ENCODE data around the gene TMEM120B.
"Not testable (repeated sequence)": the region's sequence is repeated elsewhere in the genome, so short reads cannot be mapped to it uniquely, and the experiment has no call there.

The TMEM120B gene

DNA sequence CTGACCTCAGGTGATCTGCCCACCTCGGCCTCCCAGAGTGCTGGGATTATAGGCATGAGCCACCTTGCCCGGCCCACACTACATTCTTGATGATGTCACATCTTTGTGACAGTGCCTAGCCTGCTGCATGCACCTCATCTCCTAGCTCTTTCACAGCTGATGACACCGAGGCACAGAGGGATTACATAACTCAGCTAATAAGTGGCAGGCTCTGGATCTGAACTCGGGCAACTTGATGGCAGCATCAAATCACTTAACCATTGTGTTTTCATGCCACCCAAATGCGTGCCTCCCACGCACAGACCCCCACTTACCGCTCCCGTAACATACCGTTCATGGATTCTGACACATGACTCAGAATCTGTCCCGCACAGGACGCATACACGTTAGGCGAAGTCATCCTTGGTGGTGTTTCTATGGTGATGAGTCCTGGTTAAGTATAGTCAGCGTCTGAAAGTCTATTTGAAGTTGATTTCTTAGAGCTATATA lies 7.4 kb downstream of the TMEM120B start:
- no peak overlapping the region for H3K27ac Mint-ChIP-seq
- H3K4me3 Mint-ChIP-seq = no peak overlapping the region
- no peaks in the 10 kb centered on the region for H3K27me3 Mint-ChIP-seq
- no peaks in the 10 kb centered on the region for H3K9me3 Mint-ChIP-seq
- H3K4me1 Mint-ChIP-seq = no peaks in the 10 kb centered on the region
- H3K36me3 Mint-ChIP-seq = peaks cover 2% of the 10 kb centered on the region

DNA sequence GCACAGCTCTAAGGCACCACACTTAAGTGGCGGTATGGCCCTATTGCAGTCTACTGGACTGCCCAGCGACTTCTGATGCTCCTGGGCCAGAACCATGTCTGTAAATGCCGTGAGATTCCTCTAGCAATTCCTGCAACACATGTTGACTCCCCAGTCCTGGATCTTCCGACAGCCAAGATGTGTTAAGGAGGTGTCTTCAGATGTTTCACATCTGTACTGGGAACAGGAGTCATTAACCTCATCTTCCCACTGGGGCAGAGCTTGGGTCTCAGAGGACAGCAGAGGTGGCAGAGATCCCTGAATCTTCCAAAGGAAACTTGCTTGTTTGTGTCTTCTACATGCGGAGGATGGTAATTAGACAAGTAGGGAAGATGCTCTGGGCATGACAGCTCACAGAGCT lies 8.2 kb downstream of the TMEM120B start:
- Mint-ChIP-seq H3K9me3 (no peaks in the 10 kb centered on the region), H3K27me3 (no peaks in the 10 kb centered on the region), H3K36me3 (no peaks in the 10 kb centered on the region), H3K4me3 (no peak overlapping the region), H3K4me1 (no peaks in the 10 kb centered on the region), H3K27ac (no peak overlapping the region)

DNA sequence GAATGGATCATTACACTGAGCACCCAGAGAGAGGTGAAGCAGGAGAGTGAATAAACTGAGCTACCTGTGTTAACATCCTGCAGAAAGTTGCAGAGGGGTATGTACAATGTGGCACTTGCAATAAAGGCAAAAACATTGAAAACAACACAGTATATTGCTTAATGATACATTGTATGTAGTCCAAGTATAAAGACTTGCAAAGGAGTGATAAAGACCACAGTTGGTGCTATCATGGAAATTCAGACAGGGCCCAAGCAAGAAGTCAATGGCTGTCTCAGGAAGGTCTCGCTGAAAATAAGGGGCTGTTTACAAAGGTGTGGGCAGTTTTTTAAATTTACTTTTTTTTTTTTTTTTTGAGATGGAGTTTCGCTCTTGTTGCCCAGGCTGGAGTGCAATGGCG lies 10.0 kb downstream of the TMEM120B start:
- H3K9me3 Mint-ChIP-seq = no peaks in the 10 kb centered on the region
- H3K4me1 Mint-ChIP-seq = no peaks in the 10 kb centered on the region
- no peaks in the 10 kb centered on the region for H3K27me3 Mint-ChIP-seq
- no peak overlapping the region for H3K4me3 Mint-ChIP-seq
- H3K27ac Mint-ChIP-seq = no peak overlapping the region
- no peaks in the 10 kb centered on the region for H3K36me3 Mint-ChIP-seq

DNA sequence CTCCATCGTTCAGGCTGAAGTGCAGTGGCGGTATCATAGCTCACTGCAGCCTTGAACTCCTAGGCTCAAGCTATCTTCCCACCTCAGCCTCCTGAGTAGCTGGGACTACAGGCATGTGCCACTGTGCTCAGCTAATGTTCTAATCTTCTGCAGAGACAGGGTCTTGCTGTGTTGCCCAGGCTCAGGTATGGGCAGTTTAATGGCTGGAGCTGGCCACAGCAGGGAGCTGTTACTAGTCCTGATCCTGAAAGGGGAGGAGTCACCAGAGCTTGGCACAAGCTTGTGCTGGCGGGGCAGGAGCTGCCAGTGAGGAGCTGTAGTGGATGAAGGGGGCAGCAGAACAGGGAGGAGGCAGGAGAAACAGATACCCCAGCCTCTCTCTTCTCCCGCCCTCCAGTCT lies 10.6 kb downstream of the TMEM120B start:
- no peak overlapping the region for H3K27ac Mint-ChIP-seq
- no peak overlapping the region for H3K4me3 Mint-ChIP-seq

DNA sequence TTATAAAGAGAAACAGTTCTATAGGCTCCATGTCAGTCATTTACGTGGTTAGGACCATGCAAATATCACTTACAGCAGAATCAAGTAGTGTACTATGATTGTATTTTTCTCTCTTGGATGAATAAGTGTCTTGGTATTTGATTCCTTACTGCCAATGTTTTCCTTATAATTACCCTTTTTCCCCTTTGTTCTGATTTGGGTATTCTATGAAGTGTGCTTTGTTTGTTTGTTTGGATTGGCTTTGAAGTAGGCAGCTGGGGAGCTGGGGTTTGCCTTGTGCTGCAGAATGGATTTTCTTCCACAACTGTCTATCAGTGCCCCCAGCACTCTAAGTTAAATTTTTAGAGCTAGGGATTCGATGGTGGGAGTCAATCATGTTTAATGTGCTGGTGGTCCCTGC lies 12.4 kb downstream of the TMEM120B start:
- no peaks in the 10 kb centered on the region for H3K9me3 Mint-ChIP-seq
- H3K4me1 Mint-ChIP-seq = no peaks in the 10 kb centered on the region
- no peaks in the 10 kb centered on the region for H3K27me3 Mint-ChIP-seq
- no peak overlapping the region for H3K4me3 Mint-ChIP-seq
- no peak overlapping the region for H3K27ac Mint-ChIP-seq
- H3K36me3 Mint-ChIP-seq = no peaks in the 10 kb centered on the region

More for the DNA sequence above, 10.6 kb downstream of the TMEM120B start:
- H3K4me1 Mint-ChIP-seq = no peaks in the 10 kb centered on the region
- H3K36me3 Mint-ChIP-seq = no peaks in the 10 kb centered on the region
- no peaks in the 10 kb centered on the region for H3K27me3 Mint-ChIP-seq
- H3K9me3 Mint-ChIP-seq = no peaks in the 10 kb centered on the region

DNA sequence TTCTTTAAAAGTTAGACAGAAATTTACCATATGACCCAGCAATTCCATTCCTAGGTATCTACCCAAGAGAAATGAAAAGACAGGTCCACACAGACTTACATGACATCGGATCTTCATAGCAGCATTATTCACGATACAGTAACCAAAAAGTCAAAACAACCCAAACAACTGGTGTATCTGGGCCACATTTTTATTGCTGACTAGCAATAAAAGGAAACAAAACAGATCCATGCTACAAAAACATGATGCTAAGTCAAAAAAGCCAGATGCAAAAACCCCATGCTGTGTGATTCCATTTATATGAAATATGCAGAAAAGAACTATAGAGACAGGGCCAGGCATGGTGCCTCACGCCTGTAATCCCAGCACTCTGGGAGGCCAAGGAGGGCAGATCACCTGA lies 12.9 kb downstream of the TMEM120B start:
- no peak overlapping the region for H3K4me3 Mint-ChIP-seq
- H3K27me3 Mint-ChIP-seq = no peaks in the 10 kb centered on the region
- no peaks in the 10 kb centered on the region for H3K36me3 Mint-ChIP-seq
- no peaks in the 10 kb centered on the region for H3K4me1 Mint-ChIP-seq
- H3K9me3 Mint-ChIP-seq = no peaks in the 10 kb centered on the region
- H3K27ac Mint-ChIP-seq = no peak overlapping the region

DNA sequence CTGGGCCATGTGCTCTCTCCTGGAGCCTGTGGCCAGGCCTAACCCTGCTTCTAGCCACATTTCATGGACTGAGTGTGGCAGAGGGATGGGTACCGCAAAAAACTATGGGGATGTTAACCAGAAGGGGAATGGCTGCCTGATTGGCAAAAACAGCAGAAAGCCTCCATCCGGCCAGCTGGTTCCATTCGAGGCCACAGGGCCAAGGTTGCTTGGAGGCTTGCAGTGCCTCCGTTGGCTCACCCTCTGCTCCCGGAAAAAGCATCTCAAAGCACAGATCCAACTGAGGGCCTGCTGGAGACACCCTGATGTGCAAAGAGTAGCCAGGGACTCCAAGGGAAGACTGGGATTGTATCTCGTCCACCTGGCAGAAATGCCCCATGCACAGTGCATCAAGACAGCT lies 16.5 kb downstream of the TMEM120B start:
- H3K27me3 Mint-ChIP-seq = no peaks in the 10 kb centered on the region
- H3K4me3 Mint-ChIP-seq = no peak overlapping the region
- H3K9me3 Mint-ChIP-seq = no peaks in the 10 kb centered on the region
- H3K36me3 Mint-ChIP-seq = no peaks in the 10 kb centered on the region
- no peak overlapping the region for H3K27ac Mint-ChIP-seq
- no peaks in the 10 kb centered on the region for H3K4me1 Mint-ChIP-seq

DNA sequence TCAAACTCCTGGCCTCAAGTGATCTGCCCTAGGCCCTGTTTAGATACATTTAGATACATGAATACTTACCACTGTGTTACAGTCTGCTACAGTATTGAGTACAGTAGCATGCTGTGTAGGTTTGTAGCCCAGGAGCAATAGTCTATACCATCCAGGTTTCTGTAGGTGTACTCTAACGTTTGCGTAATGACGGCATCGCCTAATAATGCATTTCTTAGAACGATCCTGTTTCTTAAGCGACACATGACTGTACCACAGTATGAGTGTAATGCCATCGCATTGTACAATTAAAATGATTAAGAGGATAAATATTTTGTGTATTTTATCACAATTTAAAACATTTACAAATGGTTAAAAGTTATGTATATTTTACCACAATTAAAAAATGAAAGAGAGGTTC lies 18.9 kb downstream of the TMEM120B start:
- H3K36me3 Mint-ChIP-seq = no peaks in the 10 kb centered on the region
- no peak overlapping the region for H3K4me3 Mint-ChIP-seq
- no peak overlapping the region for H3K27ac Mint-ChIP-seq
- no peaks in the 10 kb centered on the region for H3K9me3 Mint-ChIP-seq
- H3K27me3 Mint-ChIP-seq = no peaks in the 10 kb centered on the region
- H3K4me1 Mint-ChIP-seq = no peaks in the 10 kb centered on the region

DNA sequence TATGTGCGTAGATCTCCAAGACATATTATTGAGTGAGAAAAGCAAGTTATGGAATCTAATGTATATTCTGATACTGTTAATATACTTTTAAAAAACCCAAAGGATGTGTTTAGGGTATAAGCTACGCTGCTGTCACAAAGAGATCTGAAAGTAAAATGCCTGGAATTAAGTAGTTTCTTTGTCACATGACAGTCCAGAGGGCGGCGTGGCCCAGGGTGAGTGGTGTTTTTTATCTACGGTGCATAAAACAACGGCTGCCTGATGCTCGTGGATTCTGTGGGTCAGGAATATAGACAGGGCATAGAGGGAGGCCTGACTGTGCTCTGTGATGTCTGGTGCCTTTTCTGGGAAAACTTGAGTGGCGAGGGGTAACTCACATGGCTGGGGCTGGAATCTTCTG lies 21.3 kb downstream of the TMEM120B start:
- no peaks in the 10 kb centered on the region for H3K27me3 Mint-ChIP-seq
- H3K27ac Mint-ChIP-seq = no peak overlapping the region
- H3K9me3 Mint-ChIP-seq = no peaks in the 10 kb centered on the region
- no peak overlapping the region for H3K4me3 Mint-ChIP-seq
- H3K4me1 Mint-ChIP-seq = no peaks in the 10 kb centered on the region
- no peaks in the 10 kb centered on the region for H3K36me3 Mint-ChIP-seq

DNA sequence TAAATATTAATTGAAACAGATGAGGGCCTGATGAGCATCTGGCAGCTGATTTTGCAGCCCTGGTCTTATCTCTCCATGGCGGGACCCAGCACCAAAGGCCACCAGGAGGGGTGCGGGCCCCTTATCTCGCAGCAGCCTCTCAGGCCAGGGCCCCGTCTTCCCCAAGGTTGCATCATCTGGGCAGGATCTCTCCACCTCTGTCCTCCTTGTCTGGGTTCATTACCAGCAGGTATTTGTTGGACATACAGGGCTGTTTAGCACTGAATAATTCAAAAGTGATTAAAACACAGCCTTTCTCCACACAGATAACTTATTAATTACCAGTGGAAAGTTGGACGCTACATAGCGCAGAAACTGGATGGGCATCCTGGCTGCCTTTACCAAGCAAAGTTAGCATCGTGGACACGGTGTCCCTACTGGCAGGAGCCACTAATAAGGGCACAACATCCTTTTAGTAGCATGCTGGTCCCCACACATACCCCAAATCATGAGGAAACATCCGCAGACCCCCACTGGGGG lies 25.8 kb downstream of the TMEM120B start:
- H3K4me3 Mint-ChIP-seq = no peak overlapping the region
- H3K4me1 Mint-ChIP-seq = no peaks in the 10 kb centered on the region
- no peak overlapping the region for H3K27ac Mint-ChIP-seq
- no peaks in the 10 kb centered on the region for H3K27me3 Mint-ChIP-seq
- H3K9me3 Mint-ChIP-seq = no peaks in the 10 kb centered on the region
- no peaks in the 10 kb centered on the region for H3K36me3 Mint-ChIP-seq

DNA sequence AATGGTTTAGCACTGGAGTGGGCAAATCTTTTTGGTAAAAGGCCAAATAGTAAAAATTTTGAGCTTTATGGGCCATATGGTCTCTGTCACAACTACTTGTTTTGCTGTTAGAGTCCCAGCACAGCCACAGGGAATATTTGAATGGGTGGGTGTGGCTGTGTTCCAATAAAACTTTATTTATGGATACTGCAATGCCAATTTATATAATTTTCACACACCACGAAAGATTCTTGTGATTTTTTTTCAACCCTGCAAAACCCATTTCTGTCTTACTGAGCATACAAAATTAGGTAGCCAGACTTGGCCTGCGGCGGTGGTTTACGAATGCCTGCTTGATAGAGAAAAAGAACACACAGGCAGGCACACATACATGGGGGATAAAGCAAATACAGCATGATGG lies 28.3 kb downstream of the TMEM120B start:
- H3K27me3 Mint-ChIP-seq = no peaks in the 10 kb centered on the region
- H3K4me1 Mint-ChIP-seq = no peaks in the 10 kb centered on the region
- no peaks in the 10 kb centered on the region for H3K36me3 Mint-ChIP-seq
- H3K4me3 Mint-ChIP-seq = no peak overlapping the region
- H3K27ac Mint-ChIP-seq = no peak overlapping the region
- H3K9me3 Mint-ChIP-seq = no peaks in the 10 kb centered on the region

DNA sequence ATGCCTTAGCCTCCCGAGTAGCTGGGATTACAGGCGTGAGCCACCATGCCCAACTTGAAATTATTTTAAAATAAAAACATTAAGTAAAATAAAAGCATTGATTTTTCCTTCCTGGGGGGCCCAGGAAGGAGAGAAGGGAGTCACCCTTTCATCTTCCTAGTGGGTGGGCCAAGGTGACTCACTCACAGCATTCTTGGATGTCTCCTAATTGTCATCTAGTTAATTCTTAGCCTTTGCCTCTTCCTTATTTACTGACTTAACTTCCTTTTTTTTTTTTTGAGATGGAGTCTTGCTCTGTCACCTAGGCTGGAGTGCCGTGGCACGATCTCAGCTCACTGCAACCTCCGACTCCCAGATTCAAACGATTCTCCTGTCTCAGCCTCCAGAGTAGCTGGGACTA lies 29.2 kb downstream of the TMEM120B start:
- H3K27ac Mint-ChIP-seq = no peak overlapping the region
- H3K9me3 Mint-ChIP-seq = no peaks in the 10 kb centered on the region
- H3K4me1 Mint-ChIP-seq = no peaks in the 10 kb centered on the region
- H3K36me3 Mint-ChIP-seq = no peaks in the 10 kb centered on the region
- no peaks in the 10 kb centered on the region for H3K27me3 Mint-ChIP-seq
- no peak overlapping the region for H3K4me3 Mint-ChIP-seq

DNA sequence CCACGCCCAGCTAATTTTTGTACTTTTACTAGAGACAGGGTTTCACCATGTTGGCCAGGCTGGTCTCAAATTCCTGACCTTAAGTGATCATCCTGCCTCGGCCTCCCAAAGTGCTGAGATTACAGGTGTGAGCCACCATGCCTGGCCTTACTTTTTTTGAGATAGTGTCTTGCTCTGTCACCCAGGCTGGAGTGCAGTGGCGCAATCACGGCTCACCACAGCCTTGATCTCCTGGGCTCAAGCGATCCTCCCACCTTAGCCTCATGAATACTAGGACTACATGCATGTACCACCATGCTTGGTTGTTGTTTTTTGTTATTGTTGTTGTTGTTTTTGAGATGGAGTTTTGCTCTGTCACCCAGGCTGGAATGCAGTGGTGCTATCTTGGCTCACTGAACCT lies 33.0 kb downstream of the TMEM120B start:
- not testable (repeated sequence) for H3K4me3 Mint-ChIP-seq, H3K36me3 Mint-ChIP-seq, H3K27ac Mint-ChIP-seq, H3K4me1 Mint-ChIP-seq, H3K27me3 Mint-ChIP-seq, H3K9me3 Mint-ChIP-seq

DNA sequence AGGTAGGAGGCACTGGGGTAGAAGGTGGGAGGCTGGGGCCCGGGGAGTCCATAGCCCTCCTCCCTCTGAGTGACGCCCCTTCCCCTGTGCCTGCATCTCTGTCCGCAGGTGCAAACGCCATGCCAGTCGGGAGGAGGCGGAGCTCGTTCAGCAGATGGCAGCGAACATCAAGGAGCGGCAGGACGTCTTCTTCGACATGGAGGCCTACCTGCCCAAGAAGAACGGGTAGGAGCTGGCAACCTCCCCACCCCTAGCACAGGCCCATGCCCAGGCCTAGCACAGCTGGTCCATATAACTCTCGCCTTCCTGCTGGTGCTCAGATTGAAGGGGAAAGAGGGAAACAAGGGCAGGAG lies 35.6 kb downstream of the TMEM120B start:
- Mint-ChIP-seq H3K9me3 (no peaks in the 10 kb centered on the region), H3K4me1 (peaks cover 10% of the 10 kb centered on the region), H3K27me3 (no peaks in the 10 kb centered on the region), H3K4me3 (no peak overlapping the region), H3K27ac (no peak overlapping the region), H3K36me3 (peaks cover 3% of the 10 kb centered on the region)

DNA sequence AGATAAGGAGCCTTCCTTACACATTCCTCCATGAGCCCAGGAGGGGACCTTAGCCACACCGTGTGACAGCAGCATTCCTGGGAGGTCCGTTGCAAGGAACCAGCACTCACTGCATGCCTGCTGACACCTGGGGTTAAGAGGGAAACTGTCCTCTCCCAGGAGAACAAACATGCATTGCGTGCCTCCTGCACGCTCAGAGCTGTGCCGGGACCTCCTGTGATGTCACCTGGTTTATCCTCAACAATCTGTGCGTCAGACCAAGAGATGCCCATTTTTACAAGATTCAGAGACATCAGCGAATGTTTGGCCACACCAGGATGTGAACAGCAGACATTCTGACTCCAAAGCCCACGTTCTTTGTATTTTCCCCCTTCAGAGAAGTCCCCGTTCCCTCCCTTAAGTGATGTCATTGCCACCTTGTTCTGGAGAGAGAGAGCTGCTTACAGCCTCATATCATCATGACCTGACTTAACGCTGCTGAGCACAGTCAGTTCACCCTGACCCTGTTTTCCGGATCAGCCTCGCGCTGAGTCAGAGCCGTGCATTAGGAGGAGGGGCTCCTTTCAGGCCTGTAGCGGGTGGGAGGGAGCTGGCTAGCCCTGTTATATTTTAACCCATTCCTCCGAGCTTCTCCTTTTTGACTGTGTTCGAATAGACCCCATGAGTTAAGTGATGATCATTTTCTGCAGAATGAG lies 36.2 kb downstream of the TMEM120B start:
- no peak overlapping the region for H3K27ac Mint-ChIP-seq
- H3K9me3 Mint-ChIP-seq = no peaks in the 10 kb centered on the region
- H3K27me3 Mint-ChIP-seq = no peaks in the 10 kb centered on the region
- no peak overlapping the region for H3K4me3 Mint-ChIP-seq
- H3K36me3 Mint-ChIP-seq = peaks cover 3% of the 10 kb centered on the region
- peaks cover 10% of the 10 kb centered on the region for H3K4me1 Mint-ChIP-seq

DNA sequence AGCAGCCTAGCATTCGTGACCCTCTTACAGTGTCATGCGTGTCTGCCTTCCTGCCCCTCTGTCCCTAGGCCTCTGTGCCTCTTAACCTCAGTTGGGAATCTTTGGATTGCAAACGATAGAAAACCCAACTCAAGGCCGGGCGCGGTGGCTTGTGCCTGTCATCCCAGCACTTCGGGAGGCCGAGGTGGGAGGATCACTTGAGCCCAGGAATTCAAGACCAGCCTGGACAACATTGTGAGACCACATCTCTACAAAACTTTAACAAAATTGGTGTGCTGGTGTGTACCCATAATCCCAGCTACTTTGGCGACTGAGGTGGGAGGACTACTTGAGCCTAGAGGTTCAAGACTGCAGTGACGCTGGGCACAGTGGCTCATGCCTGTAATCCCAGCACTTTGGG lies 36.7 kb downstream of the TMEM120B start:
- peaks cover 10% of the 10 kb centered on the region for H3K4me1 Mint-ChIP-seq
- peaks cover 3% of the 10 kb centered on the region for H3K36me3 Mint-ChIP-seq
- H3K9me3 Mint-ChIP-seq = no peaks in the 10 kb centered on the region
- no peak overlapping the region for H3K27ac Mint-ChIP-seq
- H3K27me3 Mint-ChIP-seq = no peaks in the 10 kb centered on the region
- H3K4me3 Mint-ChIP-seq = no peak overlapping the region

DNA sequence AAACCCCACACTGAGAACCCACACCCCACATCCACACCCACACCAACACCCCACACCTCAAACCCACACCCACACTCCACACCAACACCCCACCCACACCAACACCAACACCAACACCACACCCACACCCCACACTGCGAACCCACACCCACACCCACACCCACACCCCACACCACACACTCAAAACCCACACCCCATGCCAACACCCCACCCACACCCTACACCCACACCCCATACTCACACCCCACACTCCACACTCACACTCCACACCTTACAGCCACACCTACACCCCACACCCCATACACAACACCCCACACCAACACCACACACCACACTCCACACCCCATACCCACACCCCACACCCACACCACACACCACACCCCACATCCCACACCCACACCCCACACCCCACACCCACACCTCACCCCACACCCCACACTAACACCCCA lies 38.0 kb downstream of the TMEM120B start:
- Mint-ChIP-seq H3K27me3 (no peaks in the 10 kb centered on the region), H3K4me1 (peaks cover 10% of the 10 kb centered on the region), H3K36me3 (peaks cover 3% of the 10 kb centered on the region), H3K9me3 (no peaks in the 10 kb centered on the region), H3K4me3 (no peak overlapping the region), H3K27ac (no peak overlapping the region)
